HG03108 (cell line): Measurements from ENCODE around the gene MARCHF6.
A peak's percentile ranks its signal among the peaks of the same experiment; 100 is the strongest.
"Not testable (repeated sequence)": the region's sequence is repeated elsewhere in the genome, so short reads cannot be mapped to it uniquely, and the experiment has no call there.

ENCODE experiments used
- ATAC-seq: cut with Tn5 transposase; IDR thresholded peaks from one replicate; pipeline ENCODE4 v1.9.1; 2021; ENCODE audit warnings: moderate library complexity; ENCODE audit not compliant: unreplicated experiment

MARCHF6 gene

GRCh38 chr5:10374046-10375022 is 20.8 kb downstream of the MARCHF6 start:
- no peak for ATAC-seq

GRCh38 chr5:10375146-10375545 is 21.7 kb downstream of the MARCHF6 start:
- ATAC-seq = not testable (repeated sequence)

- ATAC-seq = no peak
Measured at GRCh38 chr5:10376544-10376943, 23.0 kb downstream of the MARCHF6 start.

- no peak for ATAC-seq
Measured at GRCh38 chr5:10377081-10377480, 23.6 kb downstream of the MARCHF6 start.

GRCh38 chr5:10381803-10382202 is 28.3 kb downstream of the MARCHF6 start:
- ATAC-seq = no peak

GRCh38 chr5:10384483-10384882 is 31.0 kb downstream of the MARCHF6 start:
- no peak for ATAC-seq

- ATAC-seq = no peak
Measured at GRCh38 chr5:10387690-10388089, 34.2 kb downstream of the MARCHF6 start.

- no peak for ATAC-seq
Measured at GRCh38 chr5:10391130-10391529, 37.6 kb downstream of the MARCHF6 start.

GRCh38 chr5:10392567-10393328 is 39.3 kb downstream of the MARCHF6 start:
- ATAC-seq = not testable (repeated sequence)

- ATAC-seq = no peak
Measured at GRCh38 chr5:10393491-10393890, 40.0 kb downstream of the MARCHF6 start.

- no peak for ATAC-seq
Measured at GRCh38 chr5:10396552-10396951, 43.1 kb downstream of the MARCHF6 start.

- no peak for ATAC-seq
Measured at GRCh38 chr5:10399839-10400238, 46.3 kb downstream of the MARCHF6 start.

- no peak for ATAC-seq
Measured at GRCh38 chr5:10400411-10400810, 46.9 kb downstream of the MARCHF6 start.

- no peak for ATAC-seq
Measured at GRCh38 chr5:10400831-10401230, 47.3 kb downstream of the MARCHF6 start.

GRCh38 chr5:10401498-10401897 is 48.0 kb downstream of the MARCHF6 start:
- peak; percentile 81 for ATAC-seq
